HG03378 (cell line): ENCODE measurements around the gene ACKR4.
A peak's percentile ranks its signal among the peaks of the same experiment; 100 is the strongest.
"Not testable (repeated sequence)": the region's sequence is repeated elsewhere in the genome, so short reads cannot be mapped to it uniquely, and the experiment has no call there.

Experiments used
- ATAC-seq: cut with Tn5 transposase; IDR thresholded peaks from one replicate; pipeline ENCODE4 v1.9.1; 2021; ENCODE audit warnings: mild to moderate bottlenecking, moderate library complexity; ENCODE audit not compliant: unreplicated experiment

Gene ACKR4

GRCh38 chr3:132596816-132597433 is at the start of gene ACKR4:
ACKR4 (plus strand) TSS chr3:132597270; CDS start chr3:132600398, 3,128 bp downstream.
- no peak for ATAC-seq

DNA sequence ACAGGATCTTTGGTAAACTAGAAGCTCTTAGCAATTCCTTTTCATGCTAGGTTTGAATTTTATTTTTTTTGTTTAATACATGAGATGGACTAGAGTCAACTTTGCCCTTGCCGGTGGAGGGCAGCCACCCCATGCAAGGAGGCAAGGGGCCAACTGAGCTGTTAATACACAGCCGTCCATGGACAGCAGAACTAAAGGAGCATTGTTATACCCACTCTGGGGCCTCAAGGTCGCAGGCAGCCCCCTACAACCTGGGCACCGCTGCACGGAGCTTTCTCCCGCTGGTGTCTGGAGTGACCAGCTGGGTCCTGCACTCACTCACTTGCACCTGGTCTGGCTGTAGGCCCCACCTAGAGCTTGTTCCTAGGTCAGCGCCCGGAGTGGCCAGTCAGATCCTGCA is 47.9 kb upstream of the ACKR4 start:
- no peak for ATAC-seq

- ATAC-seq: peak; percentile 76
Measured at GRCh38 chr3:132549890-132550578, 47.0 kb upstream of the ACKR4 start.

DNA sequence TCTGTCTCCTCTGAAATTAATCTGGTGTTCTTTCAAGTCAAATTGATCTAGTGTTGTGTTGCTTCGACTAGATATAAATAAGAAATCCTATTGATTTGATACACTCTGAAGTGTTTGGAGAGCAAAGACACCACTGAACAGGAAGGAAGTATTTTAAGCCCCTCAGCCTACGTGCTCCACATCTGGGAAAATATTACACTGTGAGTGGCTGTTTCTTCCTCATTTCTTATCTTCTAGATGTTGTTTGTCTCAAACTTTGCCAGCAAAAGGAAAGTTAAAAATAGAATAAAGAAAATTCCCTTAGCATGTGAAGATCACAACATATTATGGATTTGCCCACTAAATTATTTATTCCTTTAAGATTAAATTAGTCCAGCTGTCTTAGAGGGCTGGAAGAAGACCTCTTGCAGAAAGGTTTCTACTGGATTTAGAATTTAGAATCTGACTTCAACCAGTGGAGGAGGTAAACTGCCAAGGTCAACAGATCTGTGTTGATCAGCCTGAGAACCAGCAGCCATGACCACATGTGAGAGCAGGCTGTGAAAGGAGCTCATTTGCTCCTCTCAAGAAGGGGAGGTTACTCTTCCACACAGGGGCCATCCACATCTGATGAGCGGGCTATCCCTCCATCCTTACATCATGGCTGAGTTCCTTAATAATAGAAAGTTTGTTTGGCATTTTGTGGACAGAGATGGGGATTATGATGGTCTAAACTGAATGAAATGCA is 46.3 kb upstream of the ACKR4 start:
- ATAC-seq: no peak

GRCh38 chr3:132553826-132554225 is 43.2 kb upstream of the ACKR4 start:
- no peak for ATAC-seq

DNA sequence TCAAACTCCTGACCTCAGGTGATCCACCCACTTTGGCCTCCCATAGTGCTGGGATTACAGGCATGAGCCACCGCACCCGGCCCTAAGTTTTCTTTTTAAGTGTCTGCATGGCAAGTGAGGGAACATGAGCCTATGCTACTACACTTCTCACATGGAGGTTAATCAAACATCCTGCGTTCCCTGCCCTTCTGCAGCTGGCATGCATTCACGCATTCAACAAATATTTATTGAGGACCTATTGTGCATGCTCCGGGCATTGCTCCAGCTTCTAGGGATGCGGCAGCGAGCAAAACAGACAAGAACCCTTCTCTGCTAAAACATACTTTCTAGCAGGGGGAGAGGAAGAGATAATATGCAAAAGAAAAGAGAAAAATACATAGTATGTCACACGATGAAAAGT is 42.6 kb upstream of the ACKR4 start:
- no peak for ATAC-seq

DNA sequence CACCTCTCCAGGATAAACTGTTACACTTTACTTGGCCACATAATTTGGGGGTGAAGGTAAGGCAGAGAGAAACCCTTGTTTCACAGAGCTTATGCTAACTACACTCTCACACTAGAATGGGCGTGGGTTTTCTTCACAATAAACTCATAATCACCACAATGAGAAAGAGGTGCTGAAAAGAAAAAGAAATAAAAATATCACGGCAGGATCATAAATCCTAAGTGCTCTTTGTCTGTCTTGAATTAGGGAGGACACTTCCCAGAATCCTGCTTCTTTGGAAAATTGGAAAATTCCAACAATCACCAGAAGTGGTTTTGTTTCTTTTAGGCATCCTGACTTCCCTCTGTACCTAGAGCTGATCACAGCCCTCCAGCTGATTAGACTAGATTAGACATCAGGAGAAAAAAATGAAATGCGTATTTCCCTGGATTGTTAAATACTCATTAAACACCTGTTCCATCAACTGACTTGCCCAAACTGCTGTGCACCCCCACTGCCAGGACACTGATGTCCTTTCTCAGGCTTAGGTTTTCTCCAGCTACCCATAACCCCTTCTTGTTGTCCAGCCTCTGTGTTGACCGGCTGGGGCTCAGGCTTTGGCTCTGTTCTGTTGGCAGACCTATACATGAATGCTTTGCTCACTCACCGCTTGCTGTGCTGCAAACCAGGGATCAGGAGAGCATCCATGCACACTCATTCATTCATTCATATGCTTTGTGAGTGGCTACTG is 41.6 kb upstream of the ACKR4 start:
- no peak for ATAC-seq

- not testable (repeated sequence) for ATAC-seq
Measured at GRCh38 chr3:132556036-132556386, 41.1 kb upstream of the ACKR4 start.

- ATAC-seq: no peak
Measured at GRCh38 chr3:132556508-132557159, 40.4 kb upstream of the ACKR4 start.

- ATAC-seq: no peak
Measured at GRCh38 chr3:132561003-132561402, 36.1 kb upstream of the ACKR4 start.

GRCh38 chr3:132563420-132564069 is 33.5 kb upstream of the ACKR4 start:
- no peak for ATAC-seq

DNA sequence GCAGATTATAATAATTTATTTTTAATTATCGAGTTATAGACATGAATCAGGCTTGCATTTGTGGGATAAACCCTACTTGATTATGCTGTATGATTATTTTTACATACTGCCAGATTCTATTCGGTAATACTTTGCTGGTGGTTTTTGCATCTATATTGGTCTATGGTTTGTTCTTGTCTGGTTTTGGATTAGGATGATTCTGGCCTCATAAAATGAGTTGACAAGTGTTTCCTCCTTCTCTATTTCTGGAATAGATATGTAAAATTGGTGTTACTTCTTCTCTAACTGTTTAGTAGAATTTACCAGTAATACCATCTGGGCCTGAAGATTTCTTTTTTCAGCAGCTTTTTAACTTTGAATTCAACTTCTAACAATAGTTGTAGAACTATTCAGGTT is 33.0 kb upstream of the ACKR4 start:
- no peak for ATAC-seq

DNA sequence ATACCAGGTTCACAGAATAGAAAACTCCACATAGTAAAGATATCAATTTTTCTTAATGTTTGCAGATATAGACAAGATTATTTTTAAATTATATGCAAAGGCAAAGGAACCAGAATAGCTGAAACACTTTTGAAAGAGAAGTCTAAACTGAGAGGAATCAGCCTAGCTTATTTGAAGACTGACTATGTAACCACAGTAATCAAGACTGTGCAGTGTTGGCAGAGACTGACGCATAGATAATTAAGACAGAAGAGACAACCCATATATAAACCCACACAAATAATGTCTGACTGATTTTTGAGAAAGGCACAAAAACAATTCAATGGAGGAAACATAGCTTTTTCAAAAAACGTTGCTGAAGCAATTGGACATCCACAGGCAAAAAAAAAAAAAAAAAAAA is 28.6 kb upstream of the ACKR4 start:
- ATAC-seq: no peak

DNA sequence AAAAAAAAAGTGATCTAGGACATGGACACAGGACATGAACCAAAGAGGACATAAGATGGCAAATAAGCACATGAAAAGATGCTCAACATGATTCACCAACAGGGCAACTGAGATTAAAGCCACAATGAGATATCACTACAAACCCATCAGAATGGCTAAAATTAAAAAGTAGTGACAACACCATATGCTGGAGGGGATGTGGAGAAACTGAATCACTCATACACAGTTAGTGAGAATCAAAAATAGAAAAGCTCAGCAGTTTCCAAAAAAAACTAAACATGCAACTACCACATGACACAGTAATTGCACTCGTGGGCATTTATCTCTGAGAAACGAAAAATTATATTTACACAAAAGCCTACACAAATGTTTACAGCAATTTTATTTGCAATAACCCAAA is 27.9 kb upstream of the ACKR4 start:
- ATAC-seq: no peak

DNA sequence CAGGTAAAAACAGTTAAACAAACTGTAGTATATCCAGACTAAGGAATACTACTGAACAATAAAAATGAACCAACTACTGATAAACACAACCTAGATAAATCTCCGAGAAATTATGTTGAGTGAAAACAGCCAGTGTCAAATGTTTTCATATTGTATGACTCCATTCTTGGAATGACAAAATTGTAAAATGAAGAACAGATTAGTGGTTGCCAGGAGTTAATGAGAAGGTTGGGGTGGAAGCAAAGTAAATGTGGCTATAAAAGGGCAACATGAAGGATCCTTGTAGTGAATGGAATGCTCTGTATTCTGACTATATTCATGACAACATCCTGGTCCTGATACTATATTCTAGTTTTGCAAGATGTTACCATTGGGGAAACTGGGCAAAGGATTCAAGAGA is 27.5 kb upstream of the ACKR4 start:
- ATAC-seq: no peak

DNA sequence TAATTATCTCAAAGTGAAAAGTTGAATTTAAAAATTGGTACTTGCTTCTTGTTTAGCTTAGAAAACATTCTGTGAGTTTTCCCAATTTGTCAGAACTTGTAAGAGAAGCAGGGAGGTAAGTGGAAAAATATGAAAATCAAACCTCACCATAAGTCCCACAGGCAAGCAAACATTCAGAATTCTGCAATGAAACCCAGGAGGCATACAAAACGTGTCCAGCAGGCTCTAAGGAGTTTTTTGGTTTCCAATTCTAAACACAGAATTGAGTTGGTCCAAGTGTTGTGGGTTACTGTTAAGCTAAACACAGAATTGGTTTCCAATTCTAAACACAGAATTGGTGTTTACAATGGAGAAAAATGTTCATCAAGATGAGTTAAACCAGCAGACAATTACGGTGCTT is 27.1 kb upstream of the ACKR4 start:
- no peak for ATAC-seq

DNA sequence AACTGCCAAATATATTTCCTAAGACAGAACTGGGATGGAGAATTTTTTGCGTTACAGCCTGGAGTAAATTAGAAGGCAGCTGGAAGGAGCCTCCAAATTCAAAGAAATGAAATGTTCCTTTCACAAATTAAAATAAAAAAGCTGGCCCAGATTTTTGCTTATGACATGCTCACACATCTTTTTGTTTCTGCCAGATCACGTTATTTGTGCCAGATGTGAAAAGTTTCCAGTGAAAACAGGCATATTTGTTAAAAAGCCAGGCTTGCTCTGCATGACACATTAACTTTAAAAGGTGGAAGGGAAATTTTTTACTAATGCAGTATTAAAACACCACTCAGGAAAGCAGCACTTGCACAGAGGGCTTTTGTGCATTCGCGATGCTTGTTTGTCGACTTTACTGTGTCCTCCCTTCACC is 23.3 kb upstream of the ACKR4 start:
- ATAC-seq: no peak

DNA sequence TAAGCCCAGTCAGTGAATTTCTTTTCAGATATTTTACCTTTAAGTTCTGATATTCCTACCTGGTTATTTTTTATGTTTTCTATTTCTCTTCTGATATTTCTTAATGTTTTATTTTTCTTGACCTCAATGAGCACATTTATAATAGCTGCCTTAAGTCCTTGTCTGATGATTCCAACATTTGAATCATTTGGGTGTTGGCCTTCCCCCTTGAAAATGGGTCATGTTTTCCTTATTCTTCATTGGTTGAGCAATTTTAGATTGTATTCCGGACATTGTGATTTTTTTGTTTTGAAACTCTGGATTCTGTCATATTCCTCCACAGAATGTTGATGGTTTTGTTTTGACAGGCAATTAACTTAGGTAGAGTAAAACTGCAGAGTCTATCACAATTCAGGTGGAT is 9.7 kb upstream of the ACKR4 start:
- ATAC-seq: no peak

GRCh38 chr3:132592216-132592615 is 4.9 kb upstream of the ACKR4 start:
- no peak for ATAC-seq

- ATAC-seq: no peak
Measured at GRCh38 chr3:132593241-132593946, 3.7 kb upstream of the ACKR4 start.
